ENCODE data around the gene SPANXN3.
"Not testable (repeated sequence)": the region's sequence is repeated elsewhere in the genome, so short reads cannot be mapped to it uniquely, and the experiment has no call there.

SPANXN3 gene

DNA sequence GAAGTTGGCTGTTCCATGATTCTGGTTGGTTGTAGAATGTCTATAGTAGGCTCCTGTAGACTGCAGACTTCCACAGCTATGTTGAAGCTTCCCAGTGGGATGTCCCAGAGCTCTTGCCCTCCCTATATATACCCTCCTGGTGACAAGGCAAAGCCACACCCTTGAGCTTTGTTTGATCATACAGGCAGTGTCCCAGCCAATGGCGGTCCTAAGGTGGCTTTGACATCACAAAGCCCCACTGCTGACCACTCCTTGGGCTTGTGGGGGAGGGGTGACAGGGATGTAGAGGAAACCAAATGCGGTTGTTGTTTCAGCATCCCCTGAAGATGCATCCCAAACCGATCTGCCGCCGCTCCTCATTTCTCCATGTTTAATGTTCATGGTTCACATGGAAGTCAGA is at the start of gene SPANXN3:
Gene SPANXN3 (minus strand): TSS at position 101 of the 400 bp plus-strand sequence. CDS start 84 bp downstream, at position 17.
- DNase-seq: not testable (repeated sequence)

- no peak for DNase-seq
These were observed 18.9 kb upstream of the SPANXN3 start for GRCh38 chrX:143536176-143536575.

GRCh38 chrX:143502196-143502595 is 15.1 kb downstream of the SPANXN3 start:
- DNase-seq: not testable (repeated sequence)

GRCh38 chrX:143500751-143501150 is 16.5 kb downstream of the SPANXN3 start:
- DNase-seq: no peak

DNA sequence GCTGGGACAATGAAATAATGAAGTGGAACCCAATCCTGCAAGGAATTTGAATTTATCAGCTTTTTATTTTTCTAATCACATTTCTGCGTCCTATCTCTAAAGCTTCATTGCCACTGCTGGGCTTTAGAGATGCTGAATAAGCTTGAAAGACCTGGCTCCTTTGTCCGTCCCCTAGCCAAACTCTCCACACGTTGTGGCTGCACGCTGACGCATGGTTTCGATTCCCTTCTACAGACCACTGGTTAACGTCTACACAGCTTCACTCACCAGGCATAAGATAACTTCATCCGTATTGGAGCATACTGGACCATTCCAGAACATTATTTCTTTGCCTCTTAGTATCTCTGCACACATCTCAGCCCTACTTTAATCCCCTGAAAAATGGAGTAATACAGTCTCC is 31.2 kb downstream of the SPANXN3 start:
- no peak for DNase-seq

- no peak for DNase-seq
These were observed 40.5 kb downstream of the SPANXN3 start for GRCh38 chrX:143476751-143477150.

DNA sequence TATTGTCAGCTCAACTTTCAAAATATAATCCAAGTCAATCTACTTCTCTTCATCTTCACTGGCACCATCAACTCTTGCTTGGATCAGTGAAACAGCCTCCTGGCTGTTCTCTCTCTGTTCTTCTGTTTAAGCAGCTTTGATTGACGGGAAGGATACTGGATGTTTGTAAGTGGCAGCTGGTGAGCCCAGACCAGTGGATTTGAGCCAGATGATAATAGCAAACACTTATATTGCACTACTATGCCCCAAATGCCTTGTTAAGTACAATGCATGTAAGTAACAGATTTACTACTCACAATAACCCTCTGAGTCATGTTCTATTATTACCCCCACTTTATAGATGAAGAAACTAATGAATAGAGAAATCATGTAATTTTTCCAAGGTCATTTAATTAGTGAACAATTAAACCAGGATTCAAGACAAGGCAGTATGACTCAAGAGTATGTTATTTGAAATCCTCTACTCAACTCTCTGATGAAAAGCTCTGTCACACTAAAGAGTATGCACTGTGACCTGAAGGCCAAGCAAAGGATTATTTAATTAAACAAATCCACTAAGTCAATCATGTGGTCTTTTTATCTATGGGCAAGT is 44.8 kb downstream of the SPANXN3 start:
- DNase-seq: no peak

- no peak for DNase-seq
These were observed 51.1 kb downstream of the SPANXN3 start for GRCh38 chrX:143466130-143466529.

DNA sequence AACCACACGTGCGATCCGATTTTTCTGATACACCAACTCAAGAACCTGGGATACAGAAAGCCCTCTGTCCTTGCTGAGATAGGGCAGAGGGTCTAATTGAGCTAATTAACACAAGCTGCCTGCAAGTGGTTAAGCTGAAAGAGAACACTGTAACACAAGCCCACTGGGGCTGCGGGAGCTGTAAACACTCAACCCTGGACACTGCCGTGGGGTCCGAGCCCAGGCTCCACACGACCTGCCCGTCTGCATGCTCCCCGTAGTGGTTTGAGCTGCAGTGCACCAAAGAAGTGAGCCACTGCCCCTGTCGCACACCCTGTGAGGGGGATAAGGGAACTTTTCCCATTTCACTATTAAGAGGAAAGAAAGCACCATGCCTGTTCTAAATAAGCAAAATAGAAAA is 54.6 kb downstream of the SPANXN3 start:
- DNase-seq: no peak

DNA sequence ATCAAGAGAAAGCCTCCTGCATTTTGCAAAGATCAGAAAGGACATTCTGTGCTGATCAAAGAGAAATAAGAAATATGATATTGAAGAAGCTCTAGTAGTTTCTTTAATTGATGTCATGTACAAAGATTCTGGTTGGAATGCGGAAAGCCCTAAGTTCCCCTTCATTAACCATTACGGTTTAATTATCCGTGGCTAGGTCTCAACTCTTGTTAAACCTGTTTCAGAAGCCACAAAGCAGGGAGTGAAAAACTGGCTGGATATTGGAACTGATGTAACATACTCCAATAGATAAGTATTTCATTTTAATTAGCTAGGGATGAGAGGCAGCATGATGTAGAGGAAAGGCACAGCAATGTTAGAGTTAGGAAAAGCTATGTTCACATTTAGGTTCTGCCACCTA is 55.7 kb downstream of the SPANXN3 start:
- no peak for DNase-seq
